Gastrocnemius medialis (tissue), 4 donors: ENCODE results near the gene CPN2. TPM values are rescaled to one million over a fixed set of nuclear protein-coding genes. Genes with fewer than 3 reads are reported as not detected.

Source experiments
- ATAC-seq, 2 donors: fragments of 150-250 bp; one replicate each; pipeline ENCODE4 v1.9.1; 2016
- DNase-seq, 2 donors: peaks; one replicate each; pipeline ENCODE4 v3.0.0-alpha.2; 2019
- H3K27ac ChIP-seq, 4 donors: fragments of 200-600 bp; sonication (generic); 1 replicate in 1 of 4; 2 replicates in 3 of 4; pipeline ENCODE4 v1.5.1; 2016 to 2018; ENCODE audit warnings: mild to moderate bottlenecking in 2 of 4, moderate library complexity in 1 of 4
- H3K27me3 ChIP-seq, 3 donors: fragments of 200-600 bp; sonication (generic) in 2 of 3; 1 replicate in 1 of 3; 2 replicates in 2 of 3; pipeline versions ENCODE4 v1.5.1 to v1.6.0; 2016 to 2019; ENCODE audit warnings: mild to moderate bottlenecking in 1 of 3, moderate library complexity in 1 of 3
- H3K36me3 ChIP-seq, 2 donors: fragments of 200-600 bp; sonication (generic) in 1 of 2; one replicate each; pipeline ENCODE4 v1.5.1; 2017 to 2018
- H3K4me1 ChIP-seq, 2 donors: fragments of 200-600 bp; sonication (generic) in 1 of 2; one replicate each; pipeline ENCODE4 v1.5.1; 2016 to 2017; ENCODE audit warnings: mild to moderate bottlenecking in 2 of 2
- H3K4me3 ChIP-seq, 4 donors: fragments of 200-600 bp; sonication (generic) in 3 of 4; 1 replicate in 1 of 4; 2 replicates in 3 of 4; pipeline ENCODE4 v1.5.1; 2016 to 2019; ENCODE audit warnings: mild to moderate bottlenecking in 2 of 4
- H3K9me3 ChIP-seq, 3 donors: fragments of 200-600 bp; sonication (generic) in 2 of 3; 1 replicate in 1 of 3; 2 replicates in 2 of 3; pipeline ENCODE4 v1.5.1; 2016 to 2019
- CTCF ChIP-seq, 5 experiments: fragments of 450-650 bp in 3 of 5; fragments of 200-600 bp in 2 of 5; sonication (generic) in 2 of 5; IDR thresholded peaks in 4 of 5; conservative IDR thresholded peaks in 1 of 5; 1 replicate in 4 of 5; 2 replicates in 1 of 5; pipeline ENCODE4 v1.5.1; 2016 to 2019; ENCODE audit warnings: antibody characterized with exemption in 5 of 5, mild to moderate bottlenecking in 3 of 5, moderate library complexity in 3 of 5
- POLR2A ChIP-seq, 2 donors: fragments of 450-650 bp; IDR thresholded peaks; one replicate each; pipeline ENCODE4 v1.6.1; 2017; ENCODE audit warnings: antibody characterized with exemption in 2 of 2, mild to moderate bottlenecking in 2 of 2, moderate library complexity in 2 of 2
- in situ Hi-C, 4 donors: fragments of 200-750 bp; cut with MboI; loops; one replicate each; pipeline versions ENCODE4 v1.15.0 to v1.8.0; 2017; ENCODE audit warnings: low sequenced_read_pairs in 4 of 4
- intact Hi-C: fragments of 100-400 bp; cut with DNase I; formaldehyde crosslinking; loops from one replicate; pipeline ENCODE4 v1.15.1; 2023; ENCODE audit warnings: low total_unique reads
- total RNA-seq, 4 donors: library from RNA; depleted of rRNA; stranded (reverse); fragments of >200 nt; gene quantifications; one replicate each; pipeline versions ENCODE4 v1.1.0 to v1.2.3, GENCODE V29; 2016

The CPN2 gene
- total RNA-seq, 4 donors from 2014 or later, result 0.46 to 1.1 TPM; not detected in 2

GRCh38 chr3:194318511-194319161, 32.5 kb downstream of the CPN2 start:
- in situ Hi-C loops, result loop anchor here (5.0 to 10.0 kb wide), 6 partner anchors 164 to 541 kb away; no protein-coding TSS in a partner anchor
- TF ChIP-seq CTCF (IDR thresholded peaks at IDR 0.05 in 4 of 5, conservative IDR thresholded peaks at IDR 0.05 in 1 of 5) (no peak), POLR2A (IDR thresholded peaks at IDR 0.05) (no peak)
- no peaks in the 10 kb centered on the region for H3K9me3 ChIP-seq
- DNase-seq (no peak), ATAC-seq (no peak)
- intact Hi-C loops, result no loop called here
- H3K4me1 ChIP-seq, result peaks cover 8 to 15% of the 10 kb centered on the region in 2 donors
- no peak overlapping the region for H3K27ac ChIP-seq
- peaks cover 5 to 22% (median 14%) of the 10 kb centered on the region in 3 donors for H3K27me3 ChIP-seq
- H3K36me3 ChIP-seq, result no peaks in the 10 kb centered on the region
- no peak overlapping the region for H3K4me3 ChIP-seq

GRCh38 chr3:194316918-194317317, 34.2 kb downstream of the CPN2 start:
- no peak for ATAC-seq
- Histone ChIP-seq H3K36me3 (no peaks in the 10 kb centered on the region), H3K27me3 (peaks cover 19 to 30% (median 20%) of the 10 kb centered on the region in 3 donors), H3K9me3 (no peaks in the 10 kb centered on the region), H3K4me3 (no peak overlapping the region), H3K4me1 (peaks cover 9% of the 10 kb centered on the region in 2 donors), H3K27ac (no peak overlapping the region)
- in situ Hi-C loops, result loop anchor here (5.0 to 10.0 kb wide), 6 partner anchors 162 to 540 kb away; no protein-coding TSS in a partner anchor
- TF ChIP-seq CTCF (IDR thresholded peaks at IDR 0.05 in 4 of 5, conservative IDR thresholded peaks at IDR 0.05 in 1 of 5), result no peak
- TF ChIP-seq POLR2A (IDR thresholded peaks at IDR 0.05), result no peak
- no peak for DNase-seq
- intact Hi-C loops, result no loop called here

- peaks cover 19 to 30% (median 20%) of the 10 kb centered on the region in 3 donors for H3K27me3 ChIP-seq
- no peaks in the 10 kb centered on the region for H3K9me3 ChIP-seq
- DNase-seq, result no peak
- H3K4me3 ChIP-seq, result peak overlapping the region; percentile 34 to 54 (median 52)
- in situ Hi-C loops (loop anchor here (5.0 to 10.0 kb wide), 6 partner anchors 161 to 539 kb away; no protein-coding TSS in a partner anchor), intact Hi-C loops (loop anchor here (1.0 to 2.0 kb wide), 3 partner anchors 39 to 536 kb away; no protein-coding TSS in a partner anchor)
- ATAC-seq, result peak; percentile 25 to 30
- H3K36me3 ChIP-seq, result no peaks in the 10 kb centered on the region
- no peak overlapping the region for H3K27ac ChIP-seq
- TF ChIP-seq POLR2A (IDR thresholded peaks at IDR 0.05) (no peak), CTCF (IDR thresholded peaks at IDR 0.05 in 4 of 5, conservative IDR thresholded peaks at IDR 0.05 in 1 of 5) (no peak)
- H3K4me1 ChIP-seq, result peaks cover 9% of the 10 kb centered on the region in 2 donors
Observed at GRCh38 chr3:194315965-194316361, 35.2 kb downstream of the CPN2 start.

GRCh38 chr3:194315088-194315964, 35.8 kb downstream of the CPN2 start:
- Histone ChIP-seq H3K36me3 (no peaks in the 10 kb centered on the region), H3K4me3 (peak overlapping the region; percentile 34 to 54 (median 52)), H3K27me3 (peaks cover 19 to 30% (median 20%) of the 10 kb centered on the region in 3 donors), H3K4me1 (peaks cover 9% of the 10 kb centered on the region in 2 donors), H3K9me3 (no peaks in the 10 kb centered on the region), H3K27ac (peak overlapping the region in 3 of 4 donors; percentile 12 to 42 (median 13))
- in situ Hi-C loops, result loop anchor here (5.0 to 10.0 kb wide), 6 partner anchors 161 to 538 kb away; no protein-coding TSS in a partner anchor
- intact Hi-C loops, result loop anchor here (1.0 to 2.0 kb wide), 3 partner anchors 39 to 535 kb away; no protein-coding TSS in a partner anchor
- peak; percentile 83 to 86 for ATAC-seq
- TF ChIP-seq CTCF (IDR thresholded peaks at IDR 0.05 in 4 of 5, conservative IDR thresholded peaks at IDR 0.05 in 1 of 5) (peak; percentile 92 to 99 (median 94)), POLR2A (IDR thresholded peaks at IDR 0.05) (no peak)
- DNase-seq, result peak; percentile 64 to 65
